Pancreas (tissue), 10 donors: Measurements from ENCODE around the gene MCF2L2. TPM values are rescaled to one million over a fixed set of nuclear protein-coding genes. Genes with fewer than 3 reads are reported as not detected.

Source experiments
- ATAC-seq, 4 donors: fragments of 200-7000 bp; cut with Tn5 transposase; one replicate each; pipeline versions ENCODE4 v1.8.0 to v1.9.1; 2020; ENCODE audit warnings: mild to moderate bottlenecking in 4 of 4, moderate library complexity in 4 of 4
- DNase-seq, 6 donors: peaks; one replicate each; pipeline ENCODE4 v3.0.0-alpha.2; 2020
- FAIRE-seq: peaks from 2 replicates; lab custom pipeline; 2012; peaks lifted over from hg19 to GRCh38; lab: Jason Lieb, UNC
- H3K27ac ChIP-seq, 4 donors: fragments of 200-600 bp; sonication (generic); 1 replicate in 3 of 4; 2 replicates in 1 of 4; pipeline versions ENCODE4 v1.5.0 to v1.8.0; 2020
- H3K27me3 ChIP-seq, 4 donors: fragments of 200-600 bp; one replicate each; pipeline ENCODE4 v1.8.0; 2021
- H3K36me3 ChIP-seq, 3 donors: fragments of 200-600 bp; sonication (generic) in 1 of 3; one replicate each; pipeline versions ENCODE4 v1.5.0 to v1.8.0; 2020 to 2021
- H3K4me1 ChIP-seq, 3 donors: fragments of 200-600 bp; one replicate each; pipeline ENCODE4 v1.8.0; 2021
- H3K4me3 ChIP-seq, 4 donors: fragments of 200-600 bp; sonication (generic) in 2 of 4; one replicate each; pipeline versions ENCODE4 v1.5.0 to v1.8.0; 2020 to 2021
- H3K9me3 ChIP-seq, 4 donors: fragments of 200-600 bp; one replicate each; pipeline ENCODE4 v1.8.0; 2021
- CTCF ChIP-seq, 4 donors: fragments of 200-600 bp; sonication (generic) in 3 of 4; IDR thresholded peaks; one replicate each; pipeline versions ENCODE4 v1.5.0 to v1.8.0; 2021; ENCODE audit warnings: antibody characterized with exemption in 4 of 4
- WGBS, 2 donors: extraction: QIAGEN DNeasy Blood & Tissue Kit; methylation state at CpG; one replicate each; pipeline ENCODE4 v1.1.7; 2013; 5-methylcytosine and 5-hydroxymethylcytosine counted together
- intact Hi-C, 3 donors: fragments of 100-400 bp; cut with DNase I; formaldehyde crosslinking; loops; one replicate each; pipeline versions ENCODE4 v1.11.1 to v1.14.2; 2022
- polyA plus RNA-seq, 2 donors: library from polyadenylated mRNA; stranded (reverse); fragments of 200-250 nt; gene quantifications; one replicate each; pipeline ENCODE4 v1.2.3, GENCODE V29; 2013
- total RNA-seq, 6 donors: library from RNA; stranded (reverse); fragmentation: NEBNext Ultra II Directional in 4 of 6; extraction: Animal tissue kit (Norgen Biotek cat#: 25700) in 4 of 6; gene quantifications; one replicate each; pipeline versions ENCODE4 v1.2.1 to v1.2.4, GENCODE V29; 2021 to 2023
- donor health status: healthy with polysubstance abuse.
- donor health status: DM: no; HTN: no; CAD: no; lungs with moderate emphysema.
- donor health status: DM: no; HTN: no; CAD: no.
- donor health status: control.
- donor health status: control.
- donor health status: Bipolar disorder and iron deficiency.
- donor health status: DM: yes; HTN: yes; CAD: no.
- donor health status: DM: no; HTN: no; CAD: no.
- donor health status: DM: no; HTN: no; CAD: no.
- donor health status: DM: yes; HTN: yes; CAD: no.

Gene MCF2L2
- total and polyA plus RNA-seq, 8 donors = 0.54 to 2.0 (median 0.97) TPM

DNA sequence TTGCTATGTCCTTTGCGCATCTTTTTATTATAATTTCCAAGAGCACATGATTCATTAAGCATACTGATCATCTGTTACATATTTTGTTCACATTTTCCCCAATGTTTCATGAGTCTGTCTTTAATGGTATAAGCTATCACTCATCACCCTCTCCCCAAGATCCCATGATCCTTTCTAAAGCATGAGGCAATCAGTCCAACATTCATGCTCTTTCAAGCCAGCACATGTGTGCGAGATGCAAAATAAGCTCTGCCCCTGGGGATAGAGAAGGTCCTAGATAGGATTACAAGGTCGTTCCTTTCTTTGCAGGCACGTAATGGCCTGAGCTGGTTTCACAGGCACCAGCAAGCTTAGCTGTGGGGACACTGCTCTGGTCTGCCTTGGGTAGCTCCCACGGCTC lies 207.6 kb downstream of the MCF2L2 start:
- Histone ChIP-seq H3K36me3 (no peaks in the 10 kb centered on the region), H3K27ac (no peak overlapping the region), H3K4me3 (no peak overlapping the region), H3K9me3 (no peaks in the 10 kb centered on the region), H3K27me3 (no peaks in the 10 kb centered on the region), H3K4me1 (no peaks in the 10 kb centered on the region)
- ATAC-seq (no peak), DNase-seq (no peak), FAIRE-seq (no peak)
- WGBS, 2 donors = 67 to 83% methylated on average over 5 of the region's 5 CpGs
- intact Hi-C loops = no loop called here
- no peak for TF ChIP-seq CTCF (IDR thresholded peaks at IDR 0.05)

DNA sequence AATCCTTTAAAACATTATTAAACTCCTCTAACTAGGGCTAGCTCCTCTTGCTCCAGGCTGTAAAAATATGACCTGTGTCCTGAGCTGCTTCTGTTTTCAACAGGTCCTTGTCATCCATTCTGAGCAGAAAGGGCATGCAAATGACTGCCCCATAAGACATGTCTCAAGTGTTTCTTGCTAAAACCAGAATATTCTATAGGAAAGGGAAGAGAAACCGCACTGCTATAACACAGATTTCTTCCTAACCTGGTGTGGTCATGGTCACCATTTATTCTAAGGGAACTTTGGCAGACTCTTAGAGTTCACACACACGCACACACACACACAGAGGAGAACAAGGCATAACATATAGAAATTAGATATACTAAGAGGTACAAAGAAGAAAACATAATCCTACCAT lies 209.6 kb downstream of the MCF2L2 start:
- H3K9me3 ChIP-seq = no peaks in the 10 kb centered on the region
- no peak for TF ChIP-seq CTCF (IDR thresholded peaks at IDR 0.05)
- H3K4me3 ChIP-seq = no peak overlapping the region
- H3K4me1 ChIP-seq = no peaks in the 10 kb centered on the region
- intact Hi-C loops = no loop called here
- H3K27ac ChIP-seq = no peak overlapping the region
- peak in 1 of 4 donors; percentile 47 for ATAC-seq
- no peak for FAIRE-seq
- no peak for DNase-seq
- no peaks in the 10 kb centered on the region for H3K27me3 ChIP-seq
- WGBS, 2 donors = 77 to 92% methylated on average over 2 of the region's 2 CpGs
- H3K36me3 ChIP-seq = no peaks in the 10 kb centered on the region

DNA sequence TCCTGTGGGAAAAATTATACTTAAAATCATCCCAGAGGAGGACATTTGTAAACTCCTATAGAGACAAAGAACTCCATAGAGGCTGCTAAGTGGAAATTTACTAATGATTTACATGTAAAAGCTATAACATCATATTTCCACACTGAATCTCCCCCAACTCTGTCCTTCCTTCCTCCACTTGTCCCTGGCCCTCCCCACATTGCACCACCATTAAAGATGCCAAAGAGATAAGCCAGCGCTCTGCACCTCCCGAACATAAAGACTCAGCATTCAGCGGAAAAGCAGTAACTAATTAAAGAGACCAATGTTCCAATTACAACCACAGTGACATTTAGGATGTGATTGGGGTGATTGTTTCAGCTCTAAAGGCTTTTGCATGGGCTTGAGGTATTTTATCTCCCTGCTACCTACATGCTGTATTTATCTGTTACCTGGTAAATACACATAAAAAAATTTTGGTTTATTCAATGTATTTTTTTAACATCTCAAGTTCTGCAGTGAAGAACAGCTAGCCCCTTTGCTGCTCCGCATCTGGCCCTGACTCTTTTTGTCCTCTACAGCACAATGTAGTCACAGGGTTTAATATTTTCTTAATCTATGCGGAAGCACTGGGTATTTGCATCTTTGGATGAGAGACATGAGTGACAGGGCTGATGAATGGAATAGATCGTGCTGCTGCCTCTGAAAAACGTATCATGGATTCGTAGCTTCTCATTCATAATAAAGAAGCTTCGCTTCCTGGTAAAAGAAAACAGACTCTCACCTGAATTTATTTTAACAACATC lies 210.7 kb downstream of the MCF2L2 start:
- WGBS, 2 donors = 69 to 73% methylated on average over 9 of the region's 9 CpGs
- Histone ChIP-seq H3K27me3 (no peaks in the 10 kb centered on the region), H3K36me3 (no peaks in the 10 kb centered on the region), H3K4me3 (no peak overlapping the region), H3K4me1 (no peaks in the 10 kb centered on the region), H3K9me3 (no peaks in the 10 kb centered on the region), H3K27ac (no peak overlapping the region)
- DNase-seq (no peak), FAIRE-seq (no peak), ATAC-seq (no peak)
- TF ChIP-seq CTCF (IDR thresholded peaks at IDR 0.05) = no peak
- intact Hi-C loops = no loop called here

- DNase-seq (no peak), FAIRE-seq (no peak), ATAC-seq (no peak)
- H3K36me3 ChIP-seq = no peaks in the 10 kb centered on the region
- H3K9me3 ChIP-seq = no peaks in the 10 kb centered on the region
- 89 to 96% methylated on average over 4 of the region's 4 CpGs for WGBS, 2 donors
- no peak for TF ChIP-seq CTCF (IDR thresholded peaks at IDR 0.05)
- H3K4me1 ChIP-seq = no peaks in the 10 kb centered on the region
- no peaks in the 10 kb centered on the region for H3K27me3 ChIP-seq
- H3K4me3 ChIP-seq = no peak overlapping the region
- H3K27ac ChIP-seq = no peak overlapping the region
- intact Hi-C loops = no loop called here
Observed at GRCh38 chr3:183215591-183216202, 212.7 kb downstream of the MCF2L2 start.

GRCh38 chr3:183214277-183214612 lies 214.2 kb downstream of the MCF2L2 start:
- ATAC-seq (no peak), FAIRE-seq (no peak), DNase-seq (no peak)
- H3K36me3 ChIP-seq = no peaks in the 10 kb centered on the region
- H3K27me3 ChIP-seq = no peaks in the 10 kb centered on the region
- WGBS, 2 donors = 56 to 69% methylated on average over 2 of the region's 2 CpGs
- H3K9me3 ChIP-seq = no peaks in the 10 kb centered on the region
- intact Hi-C loops = no loop called here
- no peak overlapping the region for H3K27ac ChIP-seq
- H3K4me3 ChIP-seq = no peak overlapping the region
- H3K4me1 ChIP-seq = no peaks in the 10 kb centered on the region
- no peak for TF ChIP-seq CTCF (IDR thresholded peaks at IDR 0.05)
